Right lobe of liver (tissue), 4 donors: Measurements from ENCODE around the gene TRAIP.

ENCODE experiments used
- POLR2A ChIP-seq: fragments of 450-650 bp; IDR thresholded peaks from one replicate; pipeline ENCODE4 v1.6.1; 2017; ENCODE audit warnings: antibody characterized with exemption, mild to moderate bottlenecking
- TF ChIP-seq, protein P1 (sequence below), 4 donors: fragments of 200-600 bp in 3 of 4; fragments of 450-650 bp in 1 of 4; IDR thresholded peaks; one replicate each; pipeline versions ENCODE4 v1.5.1 to v1.8.0; 2016 to 2022; ENCODE audit warnings: antibody characterized with exemption in 4 of 4, mild to moderate bottlenecking in 2 of 4
- donor health status: DM: no; HTN: no; CAD: no.
- donor health status: DM: no; HTN: no; CAD: no.
- donor health status: DM: no; HTN: yes; CAD: no.

DNA sequence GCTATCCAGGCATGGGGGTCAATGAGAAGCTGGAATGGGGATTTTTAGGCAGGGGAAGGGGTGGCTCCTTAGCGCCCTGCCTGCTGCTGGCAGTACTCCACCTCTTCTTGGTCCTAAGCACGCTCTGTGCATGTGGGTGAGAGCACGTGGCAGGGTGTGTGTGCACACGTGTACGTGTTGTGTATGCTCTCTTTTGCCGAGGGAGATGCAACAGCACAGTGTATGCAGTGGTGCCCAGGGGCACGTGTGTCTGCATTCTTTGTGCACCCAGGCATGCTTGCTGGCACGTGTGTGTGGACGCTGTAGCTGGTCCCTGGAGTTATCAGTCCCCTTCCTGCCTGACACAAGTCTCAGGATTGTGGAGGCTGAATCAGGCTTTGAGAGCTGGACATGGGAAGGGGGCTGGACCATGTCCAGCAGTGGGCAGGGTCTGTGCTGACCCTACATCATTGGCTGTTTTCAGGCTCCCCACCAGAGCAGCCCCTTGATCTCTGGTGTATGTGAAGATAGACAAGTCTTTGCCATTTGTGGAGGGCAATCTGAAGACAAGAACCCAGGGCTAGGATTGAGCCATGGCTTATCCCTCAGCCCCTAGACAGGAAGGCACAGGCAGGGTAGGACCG is 15.3 kb upstream of the TRAIP start:
- TF ChIP-seq, protein P1, sequence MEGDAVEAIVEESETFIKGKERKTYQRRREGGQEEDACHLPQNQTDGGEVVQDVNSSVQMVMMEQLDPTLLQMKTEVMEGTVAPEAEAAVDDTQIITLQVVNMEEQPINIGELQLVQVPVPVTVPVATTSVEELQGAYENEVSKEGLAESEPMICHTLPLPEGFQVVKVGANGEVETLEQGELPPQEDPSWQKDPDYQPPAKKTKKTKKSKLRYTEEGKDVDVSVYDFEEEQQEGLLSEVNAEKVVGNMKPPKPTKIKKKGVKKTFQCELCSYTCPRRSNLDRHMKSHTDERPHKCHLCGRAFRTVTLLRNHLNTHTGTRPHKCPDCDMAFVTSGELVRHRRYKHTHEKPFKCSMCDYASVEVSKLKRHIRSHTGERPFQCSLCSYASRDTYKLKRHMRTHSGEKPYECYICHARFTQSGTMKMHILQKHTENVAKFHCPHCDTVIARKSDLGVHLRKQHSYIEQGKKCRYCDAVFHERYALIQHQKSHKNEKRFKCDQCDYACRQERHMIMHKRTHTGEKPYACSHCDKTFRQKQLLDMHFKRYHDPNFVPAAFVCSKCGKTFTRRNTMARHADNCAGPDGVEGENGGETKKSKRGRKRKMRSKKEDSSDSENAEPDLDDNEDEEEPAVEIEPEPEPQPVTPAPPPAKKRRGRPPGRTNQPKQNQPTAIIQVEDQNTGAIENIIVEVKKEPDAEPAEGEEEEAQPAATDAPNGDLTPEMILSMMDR (IDR thresholded peaks at IDR 0.05): no peak
- TF ChIP-seq POLR2A: no peak
